DMS79 (cell line): ENCODE results near the gene DYRK2.
"Not testable (repeated sequence)": the region's sequence is repeated elsewhere in the genome, so short reads cannot be mapped to it uniquely, and the experiment has no call there.

Experiments used
- DNase-seq: peaks from one replicate; lab custom pipeline; 2025; lab: John Stamatoyannopoulos, UW

Gene DYRK2

GRCh38 chr12:67671419-67671818 is 22.9 kb downstream of the DYRK2 start:
- no peak for DNase-seq

- no peak for DNase-seq
These were observed 23.3 kb downstream of the DYRK2 start for GRCh38 chr12:67671892-67672291.

- not testable (repeated sequence) for DNase-seq
These were observed 24.0 kb downstream of the DYRK2 start for GRCh38 chr12:67672507-67672906.

GRCh38 chr12:67673509-67673908 is 25.0 kb downstream of the DYRK2 start:
- not testable (repeated sequence) for DNase-seq

- DNase-seq, result no peak
These were observed 25.9 kb downstream of the DYRK2 start for GRCh38 chr12:67674417-67674816.

- DNase-seq, result no peak
These were observed 28.1 kb downstream of the DYRK2 start for GRCh38 chr12:67676624-67677023.

- DNase-seq, result no peak
These were observed 28.6 kb downstream of the DYRK2 start for GRCh38 chr12:67677166-67677565.

- DNase-seq, result no peak
These were observed 32.7 kb downstream of the DYRK2 start for GRCh38 chr12:67681105-67681778.

GRCh38 chr12:67681941-67682620 is 33.5 kb downstream of the DYRK2 start:
- no peak for DNase-seq

GRCh38 chr12:67689385-67689784 is 40.8 kb downstream of the DYRK2 start:
- no peak for DNase-seq

GRCh38 chr12:67690656-67691055 is 42.1 kb downstream of the DYRK2 start:
- DNase-seq, result no peak

- no peak for DNase-seq
These were observed 42.7 kb downstream of the DYRK2 start for GRCh38 chr12:67691220-67691619.

GRCh38 chr12:67692135-67692534 is 43.6 kb downstream of the DYRK2 start:
- DNase-seq, result no peak

- no peak for DNase-seq
These were observed 44.4 kb downstream of the DYRK2 start for GRCh38 chr12:67692966-67693365.

- no peak for DNase-seq
These were observed 45.3 kb downstream of the DYRK2 start for GRCh38 chr12:67693894-67694293.

- no peak for DNase-seq
These were observed 45.9 kb downstream of the DYRK2 start for GRCh38 chr12:67694306-67694900.

GRCh38 chr12:67695974-67696373 is 47.4 kb downstream of the DYRK2 start:
- DNase-seq, result no peak

- no peak for DNase-seq
These were observed 48.9 kb downstream of the DYRK2 start for GRCh38 chr12:67697443-67697842.

- no peak for DNase-seq
These were observed 49.4 kb downstream of the DYRK2 start for GRCh38 chr12:67697967-67698366.

- DNase-seq, result no peak
These were observed 50.4 kb downstream of the DYRK2 start for GRCh38 chr12:67698672-67699581.

- DNase-seq, result no peak
These were observed 52.6 kb downstream of the DYRK2 start for GRCh38 chr12:67701121-67701520.

GRCh38 chr12:67702136-67702535 is 53.6 kb downstream of the DYRK2 start:
- DNase-seq, result no peak
